Heart left ventricle (tissue), 13 donors: ENCODE data around the gene HACE1.

Experiments used
- CTCF ChIP-seq, 12 donors: fragments of 200-600 bp; sonication (generic) in 4 of 12; IDR thresholded peaks; one replicate each; pipeline versions ENCODE4 v1.5.0 to v1.8.0; 2018 to 2022; ENCODE audit warnings: antibody characterized with exemption in 12 of 12, mild to moderate bottlenecking in 5 of 12
- POLR2A ChIP-seq, 2 donors: fragments of 450-650 bp; IDR thresholded peaks; one replicate each; pipeline ENCODE4 v1.6.1; 2017; ENCODE audit warnings: antibody characterized with exemption in 2 of 2, mild to moderate bottlenecking in 2 of 2, moderate library complexity in 2 of 2
- donor health status: ischemic (EF 13 %, LVEDD 7.1; RV severe dilation, severe dysfunction).
- donor health status: DM: no; HTN: yes; CAD: no.
- donor health status: DM: no; HTN: no; CAD: no.
- donor health status: ischemic (EF 25% LVEDD 6.9; RV normal size, moderate dysfunction).
- donor health status: ischemic (EF 25% LVEDD 5.7; RV mildly dilated, moderate dysfunction).
- donor health status: ischemic (EF 35%, LVEDD 5.7; RV mildly dilated, moderate dysfunction).
- donor health status: nonischemic (EF 11% LVEDD 7.7; RV severe dilation, severe dysfunction).
- donor health status: DM: yes; HTN: yes; CAD: no.
- donor health status: PGD.
- donor health status: ischemic (EF 29% LVEDD 5.4; RV normal size, mild dysfunction).
- donor health status: nonischemic (EF 23%, LVEDD 6.1; RV moderate dilation, normal function).

DNA sequence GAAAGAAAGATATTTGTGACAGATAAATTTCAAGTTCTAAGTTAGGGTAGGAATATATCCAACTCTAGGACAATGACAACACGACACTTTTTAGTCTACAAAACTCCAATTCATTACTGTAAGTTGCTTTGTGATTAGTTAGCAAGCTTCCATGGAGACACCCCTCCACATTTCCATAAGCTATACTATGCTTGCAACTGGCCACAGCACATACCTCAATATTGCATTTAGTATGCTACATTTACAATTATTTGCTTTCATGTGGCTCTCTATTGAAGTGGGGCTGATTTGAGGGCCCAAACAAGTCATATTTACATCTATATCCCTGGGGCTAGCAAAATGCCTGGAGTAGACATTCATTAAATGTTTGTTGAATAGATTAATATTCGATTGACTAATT lies 129.3 kb downstream of the HACE1 start:
- no peak for TF ChIP-seq POLR2A (IDR thresholded peaks at IDR 0.05)
- no peak for TF ChIP-seq CTCF (IDR thresholded peaks at IDR 0.05)
